HG02588 (cell line): ENCODE results near the gene HS3ST6.
"Not testable (repeated sequence)": the region's sequence is repeated elsewhere in the genome, so short reads cannot be mapped to it uniquely, and the experiment has no call there.

Experiments
- ATAC-seq: cut with Tn5 transposase; IDR thresholded peaks from one replicate; pipeline ENCODE4 v1.9.1; 2021; ENCODE audit warnings: mild to moderate bottlenecking, moderate library complexity; ENCODE audit not compliant: unreplicated experiment

HS3ST6 gene

GRCh38 chr16:1918351-1919326, at the start of gene HS3ST6:
HS3ST6 (minus strand) TSS chr16:1918415; CDS start chr16:1918323, 92 bp downstream.
- no peak for ATAC-seq

GRCh38 chr16:1966460-1966859, 48.2 kb upstream of the HS3ST6 start, which contains the start of gene RNF151:
RNF151 (plus strand) TSS chr16:1966856; CDS start chr16:1966882, 26 bp downstream.
- no peak for ATAC-seq

GRCh38 chr16:1965396-1966001, 47.3 kb upstream of the HS3ST6 start:
- no peak for ATAC-seq

- peak; percentile 77 for ATAC-seq
These were observed 46.5 kb upstream of the HS3ST6 start, which contains the start of gene RPS2 for GRCh38 chr16:1964506-1965395. RPS2 (minus strand) TSS chr16:1964826; CDS start chr16:1964625, 201 bp downstream.

- ATAC-seq: peak; percentile 0
These were observed 45.7 kb upstream of the HS3ST6 start for GRCh38 chr16:1963806-1964505.

- ATAC-seq: not testable (repeated sequence)
These were observed 44.2 kb upstream of the HS3ST6 start for GRCh38 chr16:1962161-1963153.

GRCh38 chr16:1961651-1962067, 43.4 kb upstream of the HS3ST6 start:
- ATAC-seq: no peak

GRCh38 chr16:1960665-1961630, 42.7 kb upstream of the HS3ST6 start:
- no peak for ATAC-seq

GRCh38 chr16:1959269-1960039, 41.2 kb upstream of the HS3ST6 start, which contains the start of gene NDUFB10:
NDUFB10 (plus strand) TSS chr16:1959538; CDS start chr16:1959625, 87 bp downstream.
- peak; percentile 83 for ATAC-seq

GRCh38 chr16:1958715-1959268, 40.6 kb upstream of the HS3ST6 start:
- ATAC-seq: no peak

- not testable (repeated sequence) for ATAC-seq
These were observed 39.9 kb upstream of the HS3ST6 start for GRCh38 chr16:1958143-1958491.

- not testable (repeated sequence) for ATAC-seq
These were observed 39.4 kb upstream of the HS3ST6 start for GRCh38 chr16:1957434-1958142.

GRCh38 chr16:1953734-1954133, 35.5 kb upstream of the HS3ST6 start:
- ATAC-seq: no peak

- ATAC-seq: no peak
These were observed 32.3 kb upstream of the HS3ST6 start for GRCh38 chr16:1950559-1950958.

GRCh38 chr16:1950047-1950446, 31.8 kb upstream of the HS3ST6 start:
- ATAC-seq: no peak

GRCh38 chr16:1949507-1949906, 31.3 kb upstream of the HS3ST6 start:
- no peak for ATAC-seq
